Liver (tissue), 9 donors: ENCODE data around the gene EFHB. TPM values are rescaled to one million over a fixed set of nuclear protein-coding genes. Genes with fewer than 3 reads are reported as not detected.

Experiments
- DNase-seq: peaks from one replicate; pipeline ENCODE4 v3.0.0-alpha.2; 2017; ENCODE audit warnings: low spot score
- H3K27ac ChIP-seq, 2 donors: one replicate each; pipeline ENCODE4 v1.7.0; 2013; ENCODE audit warnings: inconsistent platforms in 2 of 2, low read length in 2 of 2, control low read depth in 1 of 2, low read depth in 1 of 2, mild to moderate bottlenecking in 1 of 2
- H3K27me3 ChIP-seq, 4 donors: one replicate each; pipeline versions ENCODE4 v1.6.1 to v1.7.0; 2013; ENCODE audit warnings: low read length in 3 of 4, inconsistent platforms in 1 of 4, mild to moderate bottlenecking in 1 of 4, moderate library complexity in 1 of 4; ENCODE audit not compliant: control insufficient read depth in 4 of 4, insufficient read depth in 4 of 4
- H3K36me3 ChIP-seq, 4 donors: one replicate each; pipeline versions ENCODE4 v1.6.1 to v1.7.0; 2013; ENCODE audit warnings: low read length in 3 of 4, mild to moderate bottlenecking in 3 of 4, low read depth in 1 of 4, moderate library complexity in 1 of 4; ENCODE audit not compliant: control insufficient read depth in 4 of 4, insufficient read depth in 3 of 4
- H3K4me1 ChIP-seq, 4 donors: one replicate each; pipeline versions ENCODE4 v1.6.1 to v1.7.0; 2013; ENCODE audit warnings: low read length in 3 of 4, mild to moderate bottlenecking in 3 of 4, moderate library complexity in 1 of 4; ENCODE audit not compliant: control insufficient read depth in 4 of 4, insufficient read depth in 4 of 4
- H3K4me3 ChIP-seq, 3 donors: one replicate each; pipeline versions ENCODE4 v1.6.1 to v1.7.0; 2013; ENCODE audit warnings: low read length in 3 of 3, control low read depth in 1 of 3, low read depth in 1 of 3, mild to moderate bottlenecking in 1 of 3
- H3K9ac ChIP-seq, 2 donors: one replicate each; pipeline ENCODE4 v1.7.0; 2013; ENCODE audit warnings: low read length in 2 of 2, mild to moderate bottlenecking in 2 of 2, moderate library complexity in 2 of 2, control low read depth in 1 of 2, low read depth in 1 of 2
- H3K9me3 ChIP-seq, 4 donors: one replicate each; pipeline versions ENCODE4 v1.6.1 to v1.7.0; 2013; ENCODE audit warnings: low read length in 3 of 4; ENCODE audit not compliant: control insufficient read depth in 4 of 4
- EGR1 ChIP-seq, 2 donors: IDR thresholded peaks; 2 replicates each; pipeline ENCODE4 v1.6.1; 2016 to 2018; ENCODE audit warnings: antibody characterized with exemption in 2 of 2, low read depth in 2 of 2
- FOXA1 ChIP-seq: IDR thresholded peaks from 2 replicates; pipeline ENCODE4 v1.6.1; 2016; ENCODE audit warnings: antibody characterized with exemption
- GABPA ChIP-seq, 2 donors: IDR thresholded peaks in 1 of 2; conservative IDR thresholded peaks in 1 of 2; 2 replicates each; pipeline ENCODE4 v1.6.1; 2016; ENCODE audit warnings: antibody characterized with exemption in 2 of 2, mild to moderate bottlenecking in 1 of 2, moderate library complexity in 1 of 2
- HNF4A ChIP-seq, 2 donors: conservative IDR thresholded peaks; 2 replicates each; pipeline ENCODE4 v1.6.1; 2016; ENCODE audit warnings: antibody characterized with exemption in 2 of 2, mild to moderate bottlenecking in 2 of 2
- NR2F2 ChIP-seq: IDR thresholded peaks from 2 replicates; pipeline ENCODE4 v1.6.1; 2016; ENCODE audit warnings: antibody characterized with exemption
- RXRA ChIP-seq, 2 donors: IDR thresholded peaks; 2 replicates each; pipeline ENCODE4 v1.6.1; 2017 to 2018; ENCODE audit warnings: antibody characterized with exemption in 2 of 2, mild to moderate bottlenecking in 1 of 2
- SP1 ChIP-seq: IDR thresholded peaks from 2 replicates; pipeline ENCODE4 v1.6.1; 2018; ENCODE audit warnings: antibody characterized with exemption, mild to moderate bottlenecking
- TAF1 ChIP-seq: conservative IDR thresholded peaks from 2 replicates; pipeline ENCODE4 v1.6.1; 2016; ENCODE audit warnings: antibody characterized with exemption, mild to moderate bottlenecking
- YY1 ChIP-seq: IDR thresholded peaks from 2 replicates; pipeline ENCODE4 v1.6.1; 2016; ENCODE audit warnings: antibody characterized with exemption, mild to moderate bottlenecking
- WGBS: extraction: QIAGEN DNeasy Blood & Tissue Kit; methylation state at CpG from one replicate; pipeline ENCODE4 v1.1.7; 2013; 5-methylcytosine and 5-hydroxymethylcytosine counted together
- polyA plus RNA-seq, 2 donors: library from polyadenylated mRNA; stranded (reverse) in 1 of 2; unstranded in 1 of 2; fragments of 200-250 nt in 1 of 2; fragments of >200 nt in 1 of 2; fragmentation: Nextera tagmentation in 1 of 2; extraction: Ambion mirVana in 1 of 2; gene quantifications; one replicate each; pipeline versions ENCODE4 v1.2.1 to v1.2.3, GENCODE V29; 2013 to 2015
- total RNA-seq, 2 donors: library from RNA; depleted of rRNA; stranded (reverse); fragments of >200 nt; gene quantifications; one replicate each; pipeline ENCODE4 v1.2.3, GENCODE V29; 2014
- TF ChIP-seq, protein P1 (sequence below): fragments of 150-350 bp; IDR thresholded peaks from 2 replicates; pipeline ENCODE4 v1.5.1; 2017; ENCODE audit warnings: improper control_type of control experiment, low read depth, low read length; ENCODE audit not compliant: missing input control
- TF ChIP-seq, protein P2 (sequence below): IDR thresholded peaks from 2 replicates; pipeline ENCODE4 v1.6.1; 2016; ENCODE audit warnings: antibody characterized with exemption
- TF ChIP-seq, protein P3 (sequence below): IDR thresholded peaks from 2 replicates; pipeline ENCODE4 v1.6.1; 2016; ENCODE audit warnings: antibody characterized with exemption
- donor health status: healthy.
- donor health status: healthy.
- donor health status: healthy.
- donor health status: healthy.
- donor health status: healthy.

Gene EFHB
- total and polyA plus RNA-seq, 4 donors = 0.05 to 0.37 (median 0.33) TPM; not detected in 1

DNA sequence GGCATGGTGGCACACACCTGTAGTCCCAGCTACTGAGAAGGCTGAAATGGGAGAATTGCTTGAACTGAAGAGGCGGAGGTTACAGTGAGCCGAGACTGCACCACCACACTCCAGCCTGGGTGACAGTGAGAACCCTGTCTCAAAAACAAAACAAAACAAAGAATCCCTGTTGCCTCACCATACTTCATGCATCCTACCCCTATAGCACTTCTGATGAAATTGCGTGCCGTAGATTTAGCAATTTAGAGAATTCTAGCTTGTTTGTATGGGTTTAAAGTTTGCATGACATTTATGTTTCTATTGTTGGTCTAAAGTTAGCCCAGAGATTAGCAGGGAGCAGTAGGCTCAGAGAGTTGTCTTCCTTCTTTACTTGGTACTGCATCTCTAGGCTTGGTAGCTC, 20.7 kb upstream of the EFHB start:
- no peak overlapping the region for H3K27ac ChIP-seq
- H3K4me1 ChIP-seq = peaks cover 0 to 5% (median under 1%) of the 10 kb centered on the region in 4 donors
- 97% methylated on average over 4 of the region's 4 CpGs for WGBS
- H3K4me3 ChIP-seq = no peak overlapping the region
- no peaks in the 10 kb centered on the region for H3K27me3 ChIP-seq
- H3K9me3 ChIP-seq = no peaks in the 10 kb centered on the region
- TF ChIP-seq SP1 = no peak
- TF ChIP-seq NR2F2 = no peak
- TF ChIP-seq YY1 = no peak
- TF ChIP-seq, protein P1, sequence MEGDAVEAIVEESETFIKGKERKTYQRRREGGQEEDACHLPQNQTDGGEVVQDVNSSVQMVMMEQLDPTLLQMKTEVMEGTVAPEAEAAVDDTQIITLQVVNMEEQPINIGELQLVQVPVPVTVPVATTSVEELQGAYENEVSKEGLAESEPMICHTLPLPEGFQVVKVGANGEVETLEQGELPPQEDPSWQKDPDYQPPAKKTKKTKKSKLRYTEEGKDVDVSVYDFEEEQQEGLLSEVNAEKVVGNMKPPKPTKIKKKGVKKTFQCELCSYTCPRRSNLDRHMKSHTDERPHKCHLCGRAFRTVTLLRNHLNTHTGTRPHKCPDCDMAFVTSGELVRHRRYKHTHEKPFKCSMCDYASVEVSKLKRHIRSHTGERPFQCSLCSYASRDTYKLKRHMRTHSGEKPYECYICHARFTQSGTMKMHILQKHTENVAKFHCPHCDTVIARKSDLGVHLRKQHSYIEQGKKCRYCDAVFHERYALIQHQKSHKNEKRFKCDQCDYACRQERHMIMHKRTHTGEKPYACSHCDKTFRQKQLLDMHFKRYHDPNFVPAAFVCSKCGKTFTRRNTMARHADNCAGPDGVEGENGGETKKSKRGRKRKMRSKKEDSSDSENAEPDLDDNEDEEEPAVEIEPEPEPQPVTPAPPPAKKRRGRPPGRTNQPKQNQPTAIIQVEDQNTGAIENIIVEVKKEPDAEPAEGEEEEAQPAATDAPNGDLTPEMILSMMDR = no peak
- TF ChIP-seq, protein P2, sequence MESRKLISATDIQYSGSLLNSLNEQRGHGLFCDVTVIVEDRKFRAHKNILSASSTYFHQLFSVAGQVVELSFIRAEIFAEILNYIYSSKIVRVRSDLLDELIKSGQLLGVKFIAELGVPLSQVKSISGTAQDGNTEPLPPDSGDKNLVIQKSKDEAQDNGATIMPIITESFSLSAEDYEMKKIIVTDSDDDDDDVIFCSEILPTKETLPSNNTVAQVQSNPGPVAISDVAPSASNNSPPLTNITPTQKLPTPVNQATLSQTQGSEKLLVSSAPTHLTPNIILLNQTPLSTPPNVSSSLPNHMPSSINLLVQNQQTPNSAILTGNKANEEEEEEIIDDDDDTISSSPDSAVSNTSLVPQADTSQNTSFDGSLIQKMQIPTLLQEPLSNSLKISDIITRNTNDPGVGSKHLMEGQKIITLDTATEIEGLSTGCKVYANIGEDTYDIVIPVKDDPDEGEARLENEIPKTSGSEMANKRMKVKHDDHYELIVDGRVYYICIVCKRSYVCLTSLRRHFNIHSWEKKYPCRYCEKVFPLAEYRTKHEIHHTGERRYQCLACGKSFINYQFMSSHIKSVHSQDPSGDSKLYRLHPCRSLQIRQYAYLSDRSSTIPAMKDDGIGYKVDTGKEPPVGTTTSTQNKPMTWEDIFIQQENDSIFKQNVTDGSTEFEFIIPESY = no peak
- no peak for TF ChIP-seq EGR1 (IDR thresholded peaks at IDR 0.05; ENCODE audit: low read depth in 2 of 2)
- no peak for TF ChIP-seq GABPA (IDR thresholded peaks at IDR 0.05 in 1 of 2, conservative IDR thresholded peaks at IDR 0.05 in 1 of 2)
- no peak for TF ChIP-seq TAF1
- TF ChIP-seq RXRA (IDR thresholded peaks at IDR 0.05) = no peak
- H3K9ac ChIP-seq = no peak overlapping the region
- H3K36me3 ChIP-seq = peaks cover 2 to 32% (median 10%) of the 10 kb centered on the region in 4 donors
- no peak for DNase-seq

GRCh38 chr3:19950316-19950715, 16.3 kb upstream of the EFHB start:
- Histone ChIP-seq H3K27ac (no peak overlapping the region), H3K27me3 (no peaks in the 10 kb centered on the region), H3K9ac (no peak overlapping the region), H3K9me3 (no peaks in the 10 kb centered on the region), H3K36me3 (peaks cover 2 to 24% (median 10%) of the 10 kb centered on the region in 4 donors), H3K4me3 (no peak overlapping the region), H3K4me1 (peaks cover 3 to 21% (median 14%) of the 10 kb centered on the region in 4 donors)
- no peak for DNase-seq
- WGBS = 93% methylated on average over 2 of the region's 2 CpGs
- TF ChIP-seq EGR1 (IDR thresholded peaks at IDR 0.05; ENCODE audit: low read depth in 2 of 2) = no peak
- no peak for TF ChIP-seq HNF4A (conservative IDR thresholded peaks at IDR 0.05)
- TF ChIP-seq, protein P3, sequence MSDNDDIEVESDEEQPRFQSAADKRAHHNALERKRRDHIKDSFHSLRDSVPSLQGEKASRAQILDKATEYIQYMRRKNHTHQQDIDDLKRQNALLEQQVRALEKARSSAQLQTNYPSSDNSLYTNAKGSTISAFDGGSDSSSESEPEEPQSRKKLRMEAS = no peak
- TF ChIP-seq FOXA1 = no peak
- TF ChIP-seq, protein P1 = no peak

GRCh38 chr3:19948226-19948591, 14.2 kb upstream of the EFHB start:
- Histone ChIP-seq H3K9ac (peak overlapping the region; percentile 88 to 97), H3K9me3 (no peaks in the 10 kb centered on the region), H3K4me3 (peak overlapping the region; percentile 90 to 100 (median 92)), H3K36me3 (peaks cover 0 to 14% (median 6%) of the 10 kb centered on the region in 4 donors), H3K27me3 (no peaks in the 10 kb centered on the region), H3K4me1 (peaks cover 3 to 21% (median 15%) of the 10 kb centered on the region in 4 donors), H3K27ac (peak overlapping the region; percentile 99)
- TF ChIP-seq NR2F2 = no peak
- WGBS = 3% methylated on average over 2 of the region's 2 CpGs
- DNase-seq = no peak
